AG04449 (cell line): Measurements from ENCODE around the gene SELENOH.

Experiments
- CTCF ChIA-PET: fragments of 350-600 bp; formaldehyde crosslinking; extraction: SDS; loops from one replicate; lab custom pipeline; 2021; ENCODE audit warnings: antibody characterized with exemption; lab: Yijun Ruan, JAX
- POLR2A ChIA-PET: fragments of 400-600, 350-600 bp; formaldehyde crosslinking; extraction: SDS; loops from one replicate; lab custom pipeline; 2020; ENCODE audit warnings: antibody characterized with exemption, inconsistent platforms; lab: Yijun Ruan, JAX
- DNase-seq: peaks from one replicate; pipeline ENCODE4 v3.0.0-alpha.2; 2010; ENCODE audit warnings: low read depth, low spot score
- H3K4me3 ChIP-seq: 2 replicates; pipeline ENCODE4 v1.5.1; 2011; ENCODE audit warnings: low read depth, mild to moderate bottlenecking, control low read depth, low read length
- CTCF ChIP-seq: IDR thresholded peaks from one replicate; pipeline ENCODE4 v1.5.1; 2011; ENCODE audit warnings: mild to moderate bottlenecking, moderate library complexity, low read length, control low read depth, inconsistent platforms; ENCODE audit not compliant: insufficient read depth; ENCODE audit errors: missing control alignments

The SELENOH gene

GRCh38 chr11:57728829-57729228 lies 12.5 kb upstream of the SELENOH start:
- POLR2A ChIA-PET, result interaction anchor here (0.6 kb wide), 1 partner anchor 28 kb away, joined by 4 read pairs; no protein-coding TSS in a partner anchor
- H3K4me3 ChIP-seq, result no peak overlapping the region
- TF ChIP-seq CTCF, result no peak
- no peak for DNase-seq
- CTCF ChIA-PET, result interaction anchor here (1.0 to 2.1 kb wide), 3 partner anchors 10 to 72 kb away, joined by 3 to 7 read pairs (median 6); no protein-coding TSS in a partner anchor

GRCh38 chr11:57729479-57729878 lies 11.8 kb upstream of the SELENOH start:
- H3K4me3 ChIP-seq, result no peak overlapping the region
- ChIA-PET POLR2A (no interaction called here), CTCF (interaction anchor here (2.1 kb wide), 1 partner anchor 71 kb away, joined by 7 read pairs; no protein-coding TSS in a partner anchor)
- no peak for DNase-seq
- no peak for TF ChIP-seq CTCF

- POLR2A ChIA-PET, result no interaction called here
- TF ChIP-seq CTCF, result no peak
- CTCF ChIA-PET, result interaction anchor here (1.2 to 1.9 kb wide), 2 partner anchors 8 to 68 kb away, joined by 4 to 7 read pairs; partner anchors contain the start of gene SELENOH
- H3K4me3 ChIP-seq, result no peak overlapping the region
- DNase-seq, result no peak
Measured at GRCh38 chr11:57732661-57733060, 8.6 kb upstream of the SELENOH start.

- no peak for DNase-seq
- CTCF ChIA-PET, result interaction anchor here (0.7 to 1.5 kb wide), 3 partner anchors 16 to 65 kb away, joined by 3 to 4 read pairs (median 3); partner anchors contain the start of gene BTBD18
- TF ChIP-seq CTCF, result no peak
Measured at GRCh38 chr11:57735619-57736298, 5.5 kb upstream of the SELENOH start.

GRCh38 chr11:57742087-57742452 lies 779 bp downstream of the SELENOH start:
- no peak for DNase-seq
- ChIA-PET POLR2A (interaction anchor here (0.6 to 2.3 kb wide), 6 partner anchors 10 to 59 kb away, joined by 3 to 8 read pairs (median 4); partner anchors contain the start of genes BTBD18 and MED19), CTCF (interaction anchor here (0.7 to 3.3 kb wide), 9 partner anchors 9 to 59 kb away, joined by 3 to 22 read pairs (median 4); partner anchors contain the start of genes BTBD18 and CTNND1)
- H3K4me3 ChIP-seq, result peak overlapping the region; percentile 93
- no peak for TF ChIP-seq CTCF

More at GRCh38 chr11:57735619-57736298, 5.5 kb upstream of the SELENOH start:
- POLR2A ChIA-PET, result no interaction called here
- H3K4me3 ChIP-seq, result no peak overlapping the region

- H3K4me3 ChIP-seq, result no peak overlapping the region
- no peak for TF ChIP-seq CTCF
- no peak for DNase-seq
- ChIA-PET CTCF (interaction anchor here (9.9 kb wide), 1 partner anchor 57 kb away, joined by 200 read pairs; no protein-coding TSS in a partner anchor), POLR2A (no interaction called here)
Measured at GRCh38 chr11:57744357-57744756, 3.1 kb downstream of the SELENOH start.
